ENCODE data around the gene R3HDM2. TPM values are rescaled to one million over a fixed set of nuclear protein-coding genes. Genes with fewer than 3 reads are reported as not detected.

The R3HDM2 gene
- polyA plus RNA-seq, 1 experiment, result 20.0 TPM

DNA sequence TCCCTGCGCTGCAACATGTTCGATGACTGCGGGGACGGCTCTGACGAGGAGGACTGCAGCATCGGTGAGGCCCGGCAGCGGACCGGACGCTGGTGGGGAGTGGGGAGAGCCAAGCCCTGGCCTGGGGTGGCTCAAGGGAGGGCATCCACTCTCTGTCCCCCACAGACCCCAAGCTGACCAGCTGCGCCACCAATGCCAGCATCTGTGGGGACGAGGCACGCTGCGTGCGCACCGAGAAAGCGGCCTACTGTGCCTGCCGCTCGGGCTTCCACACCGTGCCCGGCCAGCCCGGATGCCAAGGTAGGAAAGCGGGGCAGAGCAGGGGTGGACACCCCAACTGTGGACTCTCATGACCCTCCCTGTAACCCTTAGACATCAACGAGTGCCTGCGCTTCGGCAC is 225.7 kb downstream of the R3HDM2 start:
- Histone ChIP-seq H3K9me3 (ENCODE audit: control insufficient read depth, insufficient read depth, low read length) (no peaks in the 10 kb centered on the region; the same call in 1 of the 2 replicates), H3K27me3 (ENCODE audit: control insufficient read depth, insufficient read depth, low read length) (no peaks in the 10 kb centered on the region), H3K27ac (ENCODE audit: low read depth, low read length) (no peak overlapping the region), H3K4me3 (ENCODE audit: low read depth, low read length) (no peak overlapping the region)
- POLR2A ChIA-PET, result no interaction called here
- TF ChIP-seq, protein P1, sequence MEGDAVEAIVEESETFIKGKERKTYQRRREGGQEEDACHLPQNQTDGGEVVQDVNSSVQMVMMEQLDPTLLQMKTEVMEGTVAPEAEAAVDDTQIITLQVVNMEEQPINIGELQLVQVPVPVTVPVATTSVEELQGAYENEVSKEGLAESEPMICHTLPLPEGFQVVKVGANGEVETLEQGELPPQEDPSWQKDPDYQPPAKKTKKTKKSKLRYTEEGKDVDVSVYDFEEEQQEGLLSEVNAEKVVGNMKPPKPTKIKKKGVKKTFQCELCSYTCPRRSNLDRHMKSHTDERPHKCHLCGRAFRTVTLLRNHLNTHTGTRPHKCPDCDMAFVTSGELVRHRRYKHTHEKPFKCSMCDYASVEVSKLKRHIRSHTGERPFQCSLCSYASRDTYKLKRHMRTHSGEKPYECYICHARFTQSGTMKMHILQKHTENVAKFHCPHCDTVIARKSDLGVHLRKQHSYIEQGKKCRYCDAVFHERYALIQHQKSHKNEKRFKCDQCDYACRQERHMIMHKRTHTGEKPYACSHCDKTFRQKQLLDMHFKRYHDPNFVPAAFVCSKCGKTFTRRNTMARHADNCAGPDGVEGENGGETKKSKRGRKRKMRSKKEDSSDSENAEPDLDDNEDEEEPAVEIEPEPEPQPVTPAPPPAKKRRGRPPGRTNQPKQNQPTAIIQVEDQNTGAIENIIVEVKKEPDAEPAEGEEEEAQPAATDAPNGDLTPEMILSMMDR (IDR thresholded peaks at IDR 0.05; ENCODE audit: low read depth, low read length), result no peak
- CTCF ChIA-PET, result no interaction called here
- no peak for DNase-seq (ENCODE audit: low read depth, low spot score)

DNA sequence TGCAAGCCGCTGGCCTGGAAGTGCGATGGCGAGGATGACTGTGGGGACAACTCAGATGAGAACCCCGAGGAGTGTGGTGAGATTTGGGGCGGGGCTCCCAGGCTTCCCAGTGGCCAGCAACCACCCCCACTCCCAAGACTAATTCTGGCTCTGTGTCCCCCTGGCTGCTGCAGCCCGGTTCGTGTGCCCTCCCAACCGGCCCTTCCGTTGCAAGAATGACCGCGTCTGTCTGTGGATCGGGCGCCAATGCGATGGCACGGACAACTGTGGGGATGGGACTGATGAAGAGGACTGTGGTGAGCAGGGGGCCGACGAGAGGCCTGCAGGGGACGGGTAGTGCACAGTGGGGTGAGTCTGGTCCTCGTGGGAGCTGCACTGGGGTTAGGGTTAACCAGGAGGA is 226.4 kb downstream of the R3HDM2 start:
- Histone ChIP-seq H3K9me3 (ENCODE audit: control insufficient read depth, insufficient read depth, low read length) (no peaks in the 10 kb centered on the region; the same call in 1 of the 2 replicates), H3K4me3 (ENCODE audit: low read depth, low read length) (no peak overlapping the region), H3K27ac (ENCODE audit: low read depth, low read length) (no peak overlapping the region), H3K27me3 (ENCODE audit: control insufficient read depth, insufficient read depth, low read length) (no peaks in the 10 kb centered on the region)
- ChIA-PET POLR2A (no interaction called here), CTCF (no interaction called here)
- TF ChIP-seq, protein P1 (IDR thresholded peaks at IDR 0.05; ENCODE audit: low read depth, low read length), result no peak
- DNase-seq (ENCODE audit: low read depth, low spot score), result no peak

DNA sequence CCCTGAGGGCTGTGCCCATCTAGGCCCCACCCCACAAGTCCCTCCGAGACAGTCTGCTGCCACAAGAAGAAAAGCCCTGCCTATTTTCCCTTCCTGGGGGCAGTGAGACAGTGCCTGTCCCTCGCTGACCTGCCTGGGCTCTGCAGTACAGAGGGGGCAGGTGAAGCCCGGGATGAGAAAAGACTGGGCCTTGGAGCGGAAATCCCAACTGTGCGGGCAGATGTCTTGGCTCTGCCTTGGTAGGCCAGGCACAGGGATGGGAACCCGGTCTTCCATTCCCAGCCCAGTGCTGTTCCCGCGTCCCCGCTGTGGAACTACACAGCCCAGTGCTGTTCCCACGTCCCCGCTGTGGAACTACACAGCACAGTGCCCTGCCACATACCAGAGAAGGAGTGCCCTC is 227.1 kb downstream of the R3HDM2 start:
- ChIA-PET POLR2A (no interaction called here), CTCF (no interaction called here)
- Histone ChIP-seq H3K27me3 (ENCODE audit: control insufficient read depth, insufficient read depth, low read length) (no peaks in the 10 kb centered on the region), H3K27ac (ENCODE audit: low read depth, low read length) (no peak overlapping the region), H3K4me3 (ENCODE audit: low read depth, low read length) (no peak overlapping the region), H3K9me3 (ENCODE audit: control insufficient read depth, insufficient read depth, low read length) (no peaks in the 10 kb centered on the region; the same call in 1 of the 2 replicates)
- TF ChIP-seq, protein P1 (IDR thresholded peaks at IDR 0.05; ENCODE audit: low read depth, low read length), result no peak
- no peak for DNase-seq (ENCODE audit: low read depth, low spot score)

Small RNA genes lying within 50 kb of the gene (small RNA-seq; reads per million reads assigned to genes)
- gene RNU6-879P (ENCODE audit: insufficient read length, low read depth), result not detected

Other genes starting within 250 kb of the R3HDM2 start
- gene NXPH4, start 214.2 kb downstream of the R3HDM2 start, polyA plus RNA-seq (2011; rRNA removed), result 0.79 and 1.0 TPM in 2 replicates
- gene SHMT2, start 201.3 kb downstream of the R3HDM2 start, polyA plus RNA-seq (2011; rRNA removed), result 266 and 314 TPM in 2 replicates
- 0.25 and 0.65 TPM in 2 replicates for gene STAC3, start 179.9 kb downstream of the R3HDM2 start, polyA plus RNA-seq (2011; rRNA removed)
- gene INHBC, start 3.7 kb upstream of the R3HDM2 start, polyA plus RNA-seq (2011; rRNA removed), result not detected in 2 replicates
- gene INHBE, start 24.3 kb upstream of the R3HDM2 start, polyA plus RNA-seq (2011; rRNA removed), result 10.8 TPM in 2 replicates
- 8.3 and 9.7 TPM in 2 replicates for gene GLI1, start 28.7 kb upstream of the R3HDM2 start, polyA plus RNA-seq (2011; rRNA removed)
- 1.2 TPM in 2 replicates for gene ARHGAP9, start 48.8 kb upstream of the R3HDM2 start, polyA plus RNA-seq (2011; rRNA removed)
- 236 and 252 TPM in 2 replicates for gene MARS1, start 57.0 kb upstream of the R3HDM2 start, polyA plus RNA-seq (2011; rRNA removed)
- gene DDIT3, start 89.5 kb upstream of the R3HDM2 start, polyA plus RNA-seq (2011; rRNA removed), result 64.9 and 69.0 TPM in 2 replicates
- 3.3 and 4.9 TPM in 2 replicates for gene MBD6, start 91.8 kb upstream of the R3HDM2 start, polyA plus RNA-seq (2011; rRNA removed)
- 146 and 160 TPM in 2 replicates for gene DCTN2, start 116.1 kb upstream of the R3HDM2 start, polyA plus RNA-seq (2011; rRNA removed)
- 0.38 and 0.45 TPM in 2 replicates for gene KIF5A, start 119.0 kb upstream of the R3HDM2 start, polyA plus RNA-seq (2011; rRNA removed)
- 29.7 and 33.1 TPM in 2 replicates for gene PIP4K2C, start 160.1 kb upstream of the R3HDM2 start, polyA plus RNA-seq (2011; rRNA removed)
- gene DTX3, start 173.8 kb upstream of the R3HDM2 start, polyA plus RNA-seq (2011; rRNA removed), result 24.8 and 32.0 TPM in 2 replicates
- gene ARHGEF25, start 180.4 kb upstream of the R3HDM2 start, polyA plus RNA-seq (2011; rRNA removed), result 23.4 and 26.0 TPM in 2 replicates
- gene B4GALNT1, start 202.2 kb upstream of the R3HDM2 start, polyA plus RNA-seq (2011; rRNA removed), result 1.8 and 2.5 TPM in 2 replicates